NT2/D1 (cell line): ENCODE data around the gene CPNE1.

ENCODE experiments used
- YY1 ChIP-seq: IDR thresholded peaks from 2 replicates; pipeline ENCODE4 v1.6.1; 2011; ENCODE audit not compliant: insufficient read length, insufficient read depth
- ZNF274 ChIP-seq: IDR thresholded peaks from 2 replicates; pipeline ENCODE4 v1.6.1; 2011; ENCODE audit warnings: mild to moderate bottlenecking, low read depth, low read length

GRCh38 chr20:35650632-35651031, 14.1 kb downstream of the CPNE1 start:
- no peak for TF ChIP-seq YY1
- TF ChIP-seq ZNF274 = no peak
